GM12865 (cell line): Measurements from ENCODE around the gene RANBP1.

Experiments used
- DNase-seq: peaks from one replicate; pipeline ENCODE4 v3.0.0; 2010; ENCODE audit warnings: low read depth
- H3K4me3 ChIP-seq: 2 replicates; pipeline ENCODE4 v1.5.1; 2011; ENCODE audit warnings: mild to moderate bottlenecking, low read depth, low read length, control low read depth
- CTCF ChIP-seq: IDR thresholded peaks from 2 replicates; pipeline ENCODE4 v1.5.1; 2011; ENCODE audit warnings: low read length, control low read depth, low read depth, inconsistent platforms; ENCODE audit not compliant: insufficient read depth; ENCODE audit errors: missing control alignments

Gene RANBP1

GRCh38 chr22:20079745-20080444, 36.0 kb upstream of the RANBP1 start, which contains the start of gene DGCR8:
Gene DGCR8 (plus strand): TSS chr22:20080241. CDS start chr22:20085964, 5,723 bp downstream.
- peak; percentile 89 for DNase-seq
- peak within 1 kb of the TSS; percentile 96 for H3K4me3 ChIP-seq
- TF ChIP-seq CTCF, result no peak

- TF ChIP-seq CTCF, result no peak
- peak; percentile 74 for DNase-seq
- peak overlapping the region; percentile 82 for H3K4me3 ChIP-seq
Observed at GRCh38 chr22:20080445-20080775, 35.5 kb upstream of the RANBP1 start.

- TF ChIP-seq CTCF, result no peak
- peak overlapping the region; percentile 82 for H3K4me3 ChIP-seq
- peak; percentile 32 for DNase-seq
Observed at GRCh38 chr22:20080776-20081654, 34.9 kb upstream of the RANBP1 start.

- TF ChIP-seq CTCF, result no peak
- no peak for DNase-seq
- no peak overlapping the region for H3K4me3 ChIP-seq
Observed at GRCh38 chr22:20083157-20083890, 32.6 kb upstream of the RANBP1 start.

- H3K4me3 ChIP-seq, result no peak overlapping the region
- DNase-seq, result no peak
- no peak for TF ChIP-seq CTCF
Observed at GRCh38 chr22:20083891-20084546, 31.9 kb upstream of the RANBP1 start.
